ENCODE measurements around the gene COL8A1.

DNA sequence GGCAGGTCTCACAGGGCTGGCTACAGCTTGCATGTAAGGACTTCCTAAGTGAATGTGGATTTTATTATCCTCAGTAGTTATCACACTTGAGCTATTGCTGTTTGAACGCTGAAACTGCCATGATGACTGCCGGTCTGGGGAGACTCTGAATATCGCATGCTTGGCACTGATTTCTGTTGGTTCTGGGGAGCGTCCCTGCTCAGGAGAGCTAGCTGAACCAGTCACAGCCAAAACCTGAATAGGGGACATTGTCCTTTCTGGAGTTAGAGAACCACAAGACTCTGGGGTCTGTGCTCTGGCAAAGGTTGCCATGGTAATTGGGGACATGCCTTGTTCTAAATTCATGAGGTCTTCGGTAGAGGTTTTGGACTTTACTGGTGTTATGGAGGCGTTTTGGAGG, 210.0 kb downstream of the COL8A1 start:
- TF ChIP-seq, protein P1, sequence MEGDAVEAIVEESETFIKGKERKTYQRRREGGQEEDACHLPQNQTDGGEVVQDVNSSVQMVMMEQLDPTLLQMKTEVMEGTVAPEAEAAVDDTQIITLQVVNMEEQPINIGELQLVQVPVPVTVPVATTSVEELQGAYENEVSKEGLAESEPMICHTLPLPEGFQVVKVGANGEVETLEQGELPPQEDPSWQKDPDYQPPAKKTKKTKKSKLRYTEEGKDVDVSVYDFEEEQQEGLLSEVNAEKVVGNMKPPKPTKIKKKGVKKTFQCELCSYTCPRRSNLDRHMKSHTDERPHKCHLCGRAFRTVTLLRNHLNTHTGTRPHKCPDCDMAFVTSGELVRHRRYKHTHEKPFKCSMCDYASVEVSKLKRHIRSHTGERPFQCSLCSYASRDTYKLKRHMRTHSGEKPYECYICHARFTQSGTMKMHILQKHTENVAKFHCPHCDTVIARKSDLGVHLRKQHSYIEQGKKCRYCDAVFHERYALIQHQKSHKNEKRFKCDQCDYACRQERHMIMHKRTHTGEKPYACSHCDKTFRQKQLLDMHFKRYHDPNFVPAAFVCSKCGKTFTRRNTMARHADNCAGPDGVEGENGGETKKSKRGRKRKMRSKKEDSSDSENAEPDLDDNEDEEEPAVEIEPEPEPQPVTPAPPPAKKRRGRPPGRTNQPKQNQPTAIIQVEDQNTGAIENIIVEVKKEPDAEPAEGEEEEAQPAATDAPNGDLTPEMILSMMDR (IDR thresholded peaks at IDR 0.05 in 4 of 5, conservative IDR thresholded peaks at IDR 0.05 in 1 of 5) = no peak
- no peak for TF ChIP-seq POLR2A (IDR thresholded peaks at IDR 0.05)

Data from gastrocnemius medialis (tissue), 4 donors.